PC-3 (cell line): ENCODE data around the gene CASKIN2.

ENCODE experiments used
- CTCF ChIP-seq: fragments of 300-600 bp; sonication (generic); conservative IDR thresholded peaks from 2 replicates; pipeline ENCODE4 v1.5.1; 2017; ENCODE audit warnings: antibody characterized with exemption, low read depth, mild to moderate bottlenecking, low read length
- EZH2 ChIP-seq: fragments of 300-600 bp; sonication (generic); IDR thresholded peaks from one replicate; pipeline ENCODE4 v1.6.1; 2017; ENCODE audit warnings: antibody characterized with exemption, mild to moderate bottlenecking, low read length; ENCODE audit not compliant: unreplicated experiment
- EZH2phosphoT487 ChIP-seq: fragments of 300-600 bp; sonication (generic); IDR thresholded peaks from 2 replicates; pipeline ENCODE4 v1.6.1; 2018; ENCODE audit warnings: mild to moderate bottlenecking, antibody characterized with exemption, low read length, borderline replicate concordance

DNA sequence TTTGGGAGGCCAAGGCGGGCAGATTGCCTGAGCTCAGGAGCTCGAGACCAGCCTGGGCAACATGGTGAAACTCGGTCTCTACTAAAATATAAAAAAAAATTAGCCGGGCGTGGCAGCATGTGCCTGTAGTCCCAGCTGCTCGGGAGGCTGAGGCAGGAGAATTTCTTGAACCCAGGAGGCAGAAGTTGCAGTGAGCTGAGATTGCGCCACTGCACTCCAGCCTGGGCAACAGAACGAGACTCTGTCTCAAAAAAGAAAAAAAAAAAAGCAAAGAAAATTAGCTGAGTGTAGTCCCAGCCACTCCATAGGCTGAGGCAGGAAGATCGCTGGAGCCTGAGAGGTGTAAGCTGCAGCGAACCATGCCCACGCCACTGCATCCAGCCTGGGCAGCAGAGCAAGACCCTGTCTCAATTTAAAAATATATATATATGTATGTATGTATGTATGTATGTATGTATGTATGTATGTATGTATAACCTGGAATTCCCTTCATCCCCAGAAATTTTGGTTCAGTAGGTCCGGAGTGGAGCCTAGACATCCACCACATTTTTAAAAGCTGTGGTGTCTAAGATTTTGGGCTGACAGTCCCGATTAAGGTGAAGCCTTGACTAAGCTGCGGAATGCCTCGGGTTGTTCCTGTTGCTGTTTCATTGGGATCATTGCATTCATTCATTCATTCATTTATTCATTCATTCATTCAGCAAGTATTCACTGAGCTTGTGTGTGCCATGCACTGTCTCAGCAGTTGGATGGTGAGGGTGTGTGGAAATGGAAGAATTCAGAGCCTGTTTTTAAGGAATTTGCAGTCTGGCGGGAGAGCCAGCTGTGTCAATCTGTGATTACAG lies 33.0 kb downstream of the CASKIN2 start:
- no peak for TF ChIP-seq CTCF
- no peak for TF ChIP-seq EZH2
- TF ChIP-seq EZH2phosphoT487: no peak
